Lower leg skin (tissue), 3 donors: ENCODE results near the gene POLR2E.

Experiments used
- POLR2A ChIP-seq, 2 donors: fragments of 450-650 bp; IDR thresholded peaks; one replicate each; pipeline ENCODE4 v1.6.1; 2016 to 2017; ENCODE audit warnings: antibody characterized with exemption in 2 of 2, mild to moderate bottlenecking in 1 of 2, moderate library complexity in 1 of 2
- TF ChIP-seq, protein P1 (sequence below), 3 donors: fragments of 450-650 bp; IDR thresholded peaks; one replicate each; pipeline ENCODE4 v1.5.1; 2016; ENCODE audit warnings: antibody characterized with exemption in 3 of 3, mild to moderate bottlenecking in 3 of 3, moderate library complexity in 2 of 3

DNA sequence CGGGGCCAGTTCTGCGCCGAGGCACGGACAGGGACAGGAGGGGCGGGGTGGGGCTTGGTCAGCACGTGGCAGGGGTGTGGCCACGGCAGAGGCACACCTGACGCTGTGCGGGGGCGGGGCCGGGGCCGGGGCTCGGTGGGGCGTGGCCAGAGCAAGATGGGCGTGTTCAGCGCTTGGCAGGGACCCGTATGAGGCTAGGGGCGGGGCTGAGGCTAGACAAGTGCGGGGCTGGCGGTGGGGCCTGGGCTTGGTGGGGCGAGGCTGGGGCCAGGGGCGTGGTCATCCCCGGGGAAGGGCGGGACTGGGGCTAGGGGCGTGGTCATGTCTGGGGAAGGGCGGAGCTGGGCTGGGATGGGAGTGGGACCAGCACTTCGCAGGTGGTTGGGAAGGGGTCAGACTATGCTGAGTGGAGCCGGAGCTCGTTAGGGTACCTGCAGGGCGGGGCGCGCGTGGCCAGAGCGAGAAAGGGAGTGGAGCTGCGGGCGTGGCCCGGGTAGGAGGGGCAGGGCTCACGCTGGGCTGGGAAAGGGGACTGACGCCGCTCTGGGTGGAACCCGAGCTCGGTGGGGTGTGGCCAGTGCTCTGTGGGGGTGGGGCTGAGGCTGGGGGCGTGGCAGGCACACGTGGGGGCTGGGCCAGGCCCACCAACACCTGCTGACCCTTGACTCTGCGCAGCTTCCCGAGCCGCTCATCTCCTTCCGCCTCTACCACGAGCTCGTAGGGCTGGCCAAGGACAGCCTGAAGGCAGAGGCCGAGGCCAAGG, 12.8 kb downstream of the POLR2E start:
- TF ChIP-seq POLR2A (IDR thresholded peaks at IDR 0.05), result no peak
- TF ChIP-seq, protein P1, sequence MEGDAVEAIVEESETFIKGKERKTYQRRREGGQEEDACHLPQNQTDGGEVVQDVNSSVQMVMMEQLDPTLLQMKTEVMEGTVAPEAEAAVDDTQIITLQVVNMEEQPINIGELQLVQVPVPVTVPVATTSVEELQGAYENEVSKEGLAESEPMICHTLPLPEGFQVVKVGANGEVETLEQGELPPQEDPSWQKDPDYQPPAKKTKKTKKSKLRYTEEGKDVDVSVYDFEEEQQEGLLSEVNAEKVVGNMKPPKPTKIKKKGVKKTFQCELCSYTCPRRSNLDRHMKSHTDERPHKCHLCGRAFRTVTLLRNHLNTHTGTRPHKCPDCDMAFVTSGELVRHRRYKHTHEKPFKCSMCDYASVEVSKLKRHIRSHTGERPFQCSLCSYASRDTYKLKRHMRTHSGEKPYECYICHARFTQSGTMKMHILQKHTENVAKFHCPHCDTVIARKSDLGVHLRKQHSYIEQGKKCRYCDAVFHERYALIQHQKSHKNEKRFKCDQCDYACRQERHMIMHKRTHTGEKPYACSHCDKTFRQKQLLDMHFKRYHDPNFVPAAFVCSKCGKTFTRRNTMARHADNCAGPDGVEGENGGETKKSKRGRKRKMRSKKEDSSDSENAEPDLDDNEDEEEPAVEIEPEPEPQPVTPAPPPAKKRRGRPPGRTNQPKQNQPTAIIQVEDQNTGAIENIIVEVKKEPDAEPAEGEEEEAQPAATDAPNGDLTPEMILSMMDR (IDR thresholded peaks at IDR 0.05), result no peak
